HFF-Myc (cell line): Measurements from ENCODE around the gene GALNT7.

ENCODE experiments used
- DNase-seq: peaks from one replicate; pipeline ENCODE4 v3.0.0-alpha.2; 2011; ENCODE audit warnings: low read depth; ENCODE audit errors: extremely low read depth
- H3K4me3 ChIP-seq: replicated peaks from 2 replicates; pipeline ENCODE4 v1.5.1; 2011; ENCODE audit warnings: low read depth, mild to moderate bottlenecking, control low read depth, low read length
- TF ChIP-seq, protein P1 (sequence below): IDR thresholded peaks from 2 replicates; pipeline ENCODE4 v1.5.1; 2012; ENCODE audit warnings: mild to moderate bottlenecking, low read depth, low read length, control low read depth; ENCODE audit errors: missing control alignments

GALNT7 gene

DNA sequence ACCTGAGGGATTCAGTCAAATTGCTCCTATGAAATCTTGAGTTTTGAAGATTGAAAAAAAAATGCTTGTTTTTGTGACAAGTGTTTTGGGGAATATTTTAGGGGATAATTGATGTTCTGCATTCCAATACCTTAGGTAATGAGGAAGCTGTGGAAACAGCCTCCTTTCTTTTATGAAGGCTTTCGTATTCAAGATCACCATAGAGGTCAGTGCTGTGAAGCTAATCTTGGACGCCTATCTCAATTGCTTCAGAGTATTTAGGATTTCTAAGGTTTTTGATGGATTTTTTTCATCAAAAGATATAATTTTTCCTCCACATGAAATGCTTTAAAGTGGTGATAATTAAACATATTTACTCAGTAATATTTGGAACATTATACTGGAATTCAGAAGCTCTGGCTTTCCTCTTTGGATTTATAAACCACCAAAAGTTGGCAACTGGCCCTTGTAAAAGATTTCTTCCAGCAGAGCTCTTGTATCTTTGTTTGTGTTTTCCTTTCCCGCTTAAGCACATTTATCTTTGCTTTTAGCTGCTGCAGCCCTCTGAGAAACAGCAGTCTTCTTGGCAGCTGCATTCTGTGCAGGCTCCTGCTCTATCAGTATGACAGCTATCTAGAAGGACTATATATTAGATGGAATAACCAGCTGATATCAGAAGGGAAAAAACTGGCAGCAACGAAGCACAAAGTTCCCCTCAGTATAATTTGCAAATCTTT, 101.9 kb downstream of the GALNT7 start:
- H3K4me3 ChIP-seq: no peak overlapping the region
- TF ChIP-seq, protein P1, sequence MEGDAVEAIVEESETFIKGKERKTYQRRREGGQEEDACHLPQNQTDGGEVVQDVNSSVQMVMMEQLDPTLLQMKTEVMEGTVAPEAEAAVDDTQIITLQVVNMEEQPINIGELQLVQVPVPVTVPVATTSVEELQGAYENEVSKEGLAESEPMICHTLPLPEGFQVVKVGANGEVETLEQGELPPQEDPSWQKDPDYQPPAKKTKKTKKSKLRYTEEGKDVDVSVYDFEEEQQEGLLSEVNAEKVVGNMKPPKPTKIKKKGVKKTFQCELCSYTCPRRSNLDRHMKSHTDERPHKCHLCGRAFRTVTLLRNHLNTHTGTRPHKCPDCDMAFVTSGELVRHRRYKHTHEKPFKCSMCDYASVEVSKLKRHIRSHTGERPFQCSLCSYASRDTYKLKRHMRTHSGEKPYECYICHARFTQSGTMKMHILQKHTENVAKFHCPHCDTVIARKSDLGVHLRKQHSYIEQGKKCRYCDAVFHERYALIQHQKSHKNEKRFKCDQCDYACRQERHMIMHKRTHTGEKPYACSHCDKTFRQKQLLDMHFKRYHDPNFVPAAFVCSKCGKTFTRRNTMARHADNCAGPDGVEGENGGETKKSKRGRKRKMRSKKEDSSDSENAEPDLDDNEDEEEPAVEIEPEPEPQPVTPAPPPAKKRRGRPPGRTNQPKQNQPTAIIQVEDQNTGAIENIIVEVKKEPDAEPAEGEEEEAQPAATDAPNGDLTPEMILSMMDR: no peak
- DNase-seq: no peak

DNA sequence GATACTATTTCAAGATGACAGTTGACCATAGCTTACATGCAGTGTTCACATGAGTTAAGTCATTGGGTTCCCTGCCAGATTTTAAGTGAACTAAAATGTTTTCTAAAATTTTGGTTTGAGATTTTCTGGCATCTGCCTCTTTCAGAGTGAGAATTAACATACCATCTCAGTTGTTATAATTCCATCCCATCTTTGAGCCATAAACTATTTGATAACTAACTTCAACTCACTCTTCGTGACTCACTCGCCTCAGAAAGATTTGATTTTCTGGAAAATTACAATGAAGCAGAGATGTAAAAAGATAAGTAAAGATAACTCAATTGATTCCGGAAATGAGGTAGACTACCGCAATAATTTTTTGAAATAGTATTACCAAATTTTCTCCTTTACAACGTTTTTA, 103.7 kb downstream of the GALNT7 start:
- no peak for DNase-seq
- no peak overlapping the region for H3K4me3 ChIP-seq
- TF ChIP-seq, protein P1: no peak

DNA sequence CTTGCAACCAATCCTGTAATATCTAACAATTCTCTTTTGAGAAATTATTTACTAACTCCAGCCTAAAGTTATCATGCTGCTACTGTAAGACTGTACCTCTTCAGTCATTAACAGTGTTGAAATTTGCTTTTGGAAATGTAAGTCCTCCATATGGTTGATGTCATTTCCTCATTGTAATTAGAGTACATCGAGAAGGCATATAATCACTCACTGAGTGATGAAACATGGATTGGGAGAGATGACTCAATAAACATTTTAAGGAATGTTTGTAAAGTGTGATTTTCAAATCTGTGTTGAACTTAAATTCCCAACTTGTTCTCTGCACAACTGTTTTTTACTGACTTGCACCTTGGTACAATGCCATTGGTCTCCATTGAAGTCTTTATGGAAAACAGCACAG, 104.4 kb downstream of the GALNT7 start:
- no peak for DNase-seq
- H3K4me3 ChIP-seq: no peak overlapping the region
- TF ChIP-seq, protein P1: no peak

DNA sequence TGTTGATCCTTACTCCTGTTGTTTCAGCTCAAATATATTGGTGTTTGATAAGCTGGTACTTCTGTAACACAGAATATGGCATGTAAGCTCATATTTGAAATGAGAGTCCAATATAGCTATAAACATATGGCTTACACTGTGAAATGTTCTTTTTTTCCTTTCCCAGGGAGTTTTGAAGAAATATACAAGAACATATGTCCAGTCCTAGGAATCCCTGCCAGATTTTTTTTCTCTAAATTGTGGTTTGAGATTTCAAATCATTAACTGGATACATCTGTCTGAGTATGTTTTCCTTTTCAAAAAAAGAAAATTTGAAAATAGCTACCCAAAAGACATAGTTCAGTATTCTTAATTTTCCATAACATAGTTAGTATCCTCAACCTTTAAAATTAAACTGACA, 105.3 kb downstream of the GALNT7 start:
- TF ChIP-seq, protein P1: no peak
- no peak for DNase-seq
- no peak overlapping the region for H3K4me3 ChIP-seq

DNA sequence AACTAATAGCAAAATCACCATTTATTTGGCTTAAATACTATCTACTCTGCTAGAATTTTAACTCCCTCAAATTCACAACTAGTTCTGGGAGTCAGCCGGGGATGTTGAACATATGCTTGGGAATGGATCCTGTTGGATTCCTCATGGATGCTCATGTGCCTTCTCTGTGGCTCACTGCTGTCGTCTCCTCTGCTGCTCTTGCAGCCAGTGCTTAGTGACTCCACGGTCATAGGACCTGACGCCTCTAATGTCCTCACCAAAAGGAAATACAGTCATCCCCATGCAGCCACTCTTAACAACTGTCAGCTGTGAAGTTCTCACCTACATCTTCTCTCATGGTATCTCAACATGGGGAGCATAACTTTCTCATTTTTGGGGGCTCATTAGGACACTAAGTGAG, 106.1 kb downstream of the GALNT7 start:
- no peak overlapping the region for H3K4me3 ChIP-seq
- no peak for DNase-seq
- TF ChIP-seq, protein P1: no peak

DNA sequence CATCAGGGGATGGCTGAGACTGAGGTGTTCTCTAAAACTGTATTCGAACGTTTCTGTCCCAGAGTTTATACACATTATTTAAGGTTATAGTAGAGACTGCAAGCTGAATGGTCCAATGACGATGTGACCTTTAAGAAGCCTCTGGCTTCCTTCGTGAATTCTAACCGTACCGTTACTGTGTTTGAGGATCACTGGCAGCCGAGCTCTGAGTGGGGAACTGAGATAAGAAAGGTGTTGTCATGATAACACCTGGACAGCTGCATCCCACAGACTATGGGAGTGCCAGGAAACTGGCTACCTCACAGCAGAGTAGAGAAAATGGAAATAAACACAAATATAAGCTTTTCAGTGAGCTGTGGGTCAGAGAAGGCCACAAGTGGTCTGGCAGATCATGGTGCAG, 106.5 kb downstream of the GALNT7 start:
- TF ChIP-seq, protein P1: no peak
- DNase-seq: no peak
- H3K4me3 ChIP-seq: no peak overlapping the region

DNA sequence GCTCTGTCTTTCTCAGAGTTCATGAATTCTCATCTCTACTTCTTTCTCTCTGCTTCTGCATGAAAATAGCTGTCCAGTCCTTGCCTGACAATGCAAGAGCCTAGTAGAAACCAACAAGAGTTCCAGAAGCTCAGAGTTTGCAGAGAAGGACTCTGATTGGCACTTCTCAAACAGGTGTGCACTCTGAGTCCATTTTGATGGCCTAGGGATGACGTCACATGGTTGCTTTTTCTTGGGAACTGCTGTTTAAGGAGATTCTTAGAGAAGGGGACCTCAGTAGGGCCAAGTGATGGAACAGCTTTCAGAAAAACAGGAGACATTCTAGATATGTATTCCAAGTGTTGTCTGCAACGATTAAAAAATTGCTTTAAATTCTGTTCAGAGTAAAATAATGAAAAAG, 108.7 kb downstream of the GALNT7 start:
- TF ChIP-seq, protein P1: no peak
- no peak overlapping the region for H3K4me3 ChIP-seq
- DNase-seq: no peak
